OCI-LY3 (cell line): ENCODE measurements around the gene PANX2.

Experiments used
- H2AFZ ChIP-seq: fragments of 200-600, 300-600 bp; shearing (Covaris generic); 2 replicates; pipeline ENCODE4 v1.6.0; 2014; ENCODE audit warnings: antibody characterized with exemption, low read depth, low read length
- H3K27ac ChIP-seq: fragments of 200-600, 300-600 bp; sonication (generic); 2 replicates; pipeline ENCODE4 v1.5.1; 2014; ENCODE audit warnings: mild to moderate bottlenecking, low read length, moderate library complexity, mixed read lengths
- H3K27me3 ChIP-seq: fragments of 200-600, 300-600 bp; sonication (generic); 2 replicates; pipeline ENCODE4 v1.6.1; 2014; ENCODE audit warnings: low read depth, low read length, mixed read lengths
- H3K36me3 ChIP-seq: fragments of 200-600, 300-600 bp; sonication (generic); replicated peaks from 2 replicates; pipeline ENCODE3; 2014; ENCODE audit warnings: low read depth, low read length, mixed read lengths
- H3K4me1 ChIP-seq: fragments of 300-600, 200-600 bp; sonication (generic); 2 replicates; pipeline ENCODE4 v1.6.1; 2014; ENCODE audit warnings: low read length, mixed read lengths
- H3K4me2 ChIP-seq: fragments of 200-600, 300-600 bp; sonication (generic); 2 replicates; pipeline ENCODE4 v1.6.1; 2014; ENCODE audit warnings: low read length, mixed read lengths
- H3K4me3 ChIP-seq: fragments of 300-600, 200-600 bp; sonication (generic); 2 replicates; pipeline ENCODE4 v1.5.1; 2014; ENCODE audit warnings: antibody characterized with exemption, mild to moderate bottlenecking, low read length, moderate library complexity
- H3K79me2 ChIP-seq: fragments of 300-600, 200-600 bp; shearing (Covaris generic); 2 replicates; pipeline ENCODE4 v1.6.1; 2014; ENCODE audit warnings: mild to moderate bottlenecking, low read length, mixed read lengths
- H3K9ac ChIP-seq: fragments of 300-600, 200-600 bp; shearing (Covaris generic); 2 replicates; pipeline ENCODE4 v1.6.0; 2014; ENCODE audit warnings: mild to moderate bottlenecking, low read length, moderate library complexity
- H3K9me3 ChIP-seq: fragments of 200-600, 300-600 bp; shearing (Covaris generic); 2 replicates; pipeline ENCODE4 v1.6.1; 2014; ENCODE audit warnings: low read length, mixed read lengths; ENCODE audit not compliant: insufficient read depth
- H4K20me1 ChIP-seq: fragments of 200-600, 300-600 bp; sonication (generic); 2 replicates; pipeline ENCODE4 v1.6.1; 2016; ENCODE audit warnings: low read length, mixed read lengths; ENCODE audit not compliant: insufficient read depth
- EZH2phosphoT487 ChIP-seq: fragments of 200-600 bp; shearing (Covaris generic); IDR thresholded peaks from 2 replicates; pipeline ENCODE4 v1.6.1; 2018; ENCODE audit warnings: antibody characterized with exemption, mixed run types, low read depth
- TF ChIP-seq, protein P1 (sequence below): fragments of 200-600, 300-600 bp; sonication (generic); IDR thresholded peaks from 2 replicates; pipeline ENCODE4 v1.5.1; 2014; ENCODE audit warnings: antibody characterized with exemption, low read length, low read depth

The PANX2 gene

DNA sequence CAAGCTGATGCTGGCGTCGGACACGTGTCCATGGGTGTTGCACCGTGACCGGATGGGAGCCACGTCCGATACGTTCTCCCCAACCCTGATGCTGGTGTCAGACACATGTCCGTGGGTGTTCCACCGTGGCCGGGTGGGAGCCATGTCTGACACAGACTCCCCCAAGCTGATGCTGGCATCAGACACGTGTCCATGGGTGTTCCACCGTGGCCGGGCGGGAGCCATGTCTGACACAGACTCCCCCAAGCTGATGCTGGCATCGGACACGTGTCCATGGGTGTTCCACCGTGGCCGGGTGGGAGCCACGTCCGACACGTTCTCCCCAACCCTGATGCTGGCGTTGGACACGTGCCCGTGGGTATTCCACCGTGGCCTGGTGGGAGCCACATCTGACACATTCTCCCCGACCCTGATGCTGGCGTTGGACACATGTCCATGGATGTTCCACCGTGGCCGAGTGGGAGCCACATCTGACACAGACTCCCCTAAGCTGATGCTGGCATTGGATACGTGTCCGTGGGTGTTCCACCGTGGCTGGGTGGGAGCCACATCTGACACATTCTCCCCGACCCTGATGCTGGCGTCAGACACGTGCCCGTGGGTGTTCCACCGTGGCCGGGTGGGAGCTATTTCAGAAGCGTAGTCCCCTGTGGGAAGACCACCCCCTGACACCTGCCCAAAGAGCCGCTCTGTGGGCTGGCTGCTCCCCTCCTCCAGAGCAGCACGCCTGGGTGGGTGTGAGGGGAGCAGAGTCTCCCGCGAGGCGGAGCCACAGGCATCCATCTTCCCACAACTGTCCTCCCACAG lies 50.3 kb downstream of the PANX2 start:
- TF ChIP-seq, protein P1, sequence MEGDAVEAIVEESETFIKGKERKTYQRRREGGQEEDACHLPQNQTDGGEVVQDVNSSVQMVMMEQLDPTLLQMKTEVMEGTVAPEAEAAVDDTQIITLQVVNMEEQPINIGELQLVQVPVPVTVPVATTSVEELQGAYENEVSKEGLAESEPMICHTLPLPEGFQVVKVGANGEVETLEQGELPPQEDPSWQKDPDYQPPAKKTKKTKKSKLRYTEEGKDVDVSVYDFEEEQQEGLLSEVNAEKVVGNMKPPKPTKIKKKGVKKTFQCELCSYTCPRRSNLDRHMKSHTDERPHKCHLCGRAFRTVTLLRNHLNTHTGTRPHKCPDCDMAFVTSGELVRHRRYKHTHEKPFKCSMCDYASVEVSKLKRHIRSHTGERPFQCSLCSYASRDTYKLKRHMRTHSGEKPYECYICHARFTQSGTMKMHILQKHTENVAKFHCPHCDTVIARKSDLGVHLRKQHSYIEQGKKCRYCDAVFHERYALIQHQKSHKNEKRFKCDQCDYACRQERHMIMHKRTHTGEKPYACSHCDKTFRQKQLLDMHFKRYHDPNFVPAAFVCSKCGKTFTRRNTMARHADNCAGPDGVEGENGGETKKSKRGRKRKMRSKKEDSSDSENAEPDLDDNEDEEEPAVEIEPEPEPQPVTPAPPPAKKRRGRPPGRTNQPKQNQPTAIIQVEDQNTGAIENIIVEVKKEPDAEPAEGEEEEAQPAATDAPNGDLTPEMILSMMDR = no peak
- no peak for TF ChIP-seq EZH2phosphoT487

DNA sequence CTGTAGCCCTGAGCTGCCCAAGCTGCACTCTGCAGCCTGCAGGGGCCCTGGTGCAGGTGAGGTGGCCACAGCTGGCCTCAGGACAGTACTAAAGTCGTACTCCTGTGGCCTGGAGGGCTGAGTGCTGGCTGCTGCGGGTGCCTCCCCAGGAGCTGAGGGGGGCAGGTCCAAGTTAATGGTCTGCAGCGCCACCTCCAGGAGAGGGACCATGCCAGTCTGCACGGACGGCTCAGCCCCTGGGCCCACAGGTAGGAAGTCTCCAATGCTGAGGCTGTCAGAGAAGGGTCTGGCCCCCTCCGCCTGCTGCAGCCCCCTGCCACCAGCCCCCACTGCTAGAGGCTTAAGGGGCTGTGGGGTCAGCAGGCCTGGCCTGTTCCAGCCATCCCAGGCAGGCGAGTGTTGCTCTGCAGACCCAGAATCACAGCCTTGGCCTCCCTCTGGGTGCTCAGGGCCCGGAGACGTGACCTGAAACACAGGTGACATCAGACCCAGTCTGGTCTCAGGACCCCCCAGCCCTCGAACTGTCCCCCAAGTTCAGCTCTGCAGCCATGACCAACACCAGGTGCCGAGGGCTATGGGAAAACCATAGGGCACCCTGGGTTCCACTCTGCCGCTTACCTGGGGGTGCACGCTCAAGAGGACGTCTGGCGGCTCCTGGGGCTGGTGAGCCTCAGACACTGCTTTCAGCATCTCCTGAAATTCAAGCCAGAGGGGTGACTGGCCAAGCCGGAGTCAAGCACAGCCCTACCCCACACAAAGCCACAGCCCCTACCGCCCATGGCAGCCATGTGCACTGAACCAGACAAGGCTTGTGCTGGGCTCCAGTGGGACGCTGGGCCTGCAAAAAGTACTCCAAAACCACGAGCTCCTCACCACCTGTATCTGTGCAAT lies 51.1 kb downstream of the PANX2 start:
- H4K20me1 ChIP-seq = no peaks in the 10 kb centered on the region
- peaks cover 4% of the 10 kb centered on the region for H3K36me3 ChIP-seq
- no peak overlapping the region for H3K27ac ChIP-seq

More for the DNA sequence above, 50.3 kb downstream of the PANX2 start:
- H3K4me3 ChIP-seq = no peak overlapping the region
- peaks cover 2% of the 10 kb centered on the region for H3K36me3 ChIP-seq
- no peaks in the 10 kb centered on the region for H3K27me3 ChIP-seq
- H2AFZ ChIP-seq = no peak overlapping the region
- H3K4me2 ChIP-seq = no peak overlapping the region
- no peak overlapping the region for H3K9ac ChIP-seq
- no peaks in the 10 kb centered on the region for H3K79me2 ChIP-seq
- H3K27ac ChIP-seq = no peak overlapping the region
- H3K9me3 ChIP-seq = no peaks in the 10 kb centered on the region
- no peaks in the 10 kb centered on the region for H4K20me1 ChIP-seq
- no peaks in the 10 kb centered on the region for H3K4me1 ChIP-seq

DNA sequence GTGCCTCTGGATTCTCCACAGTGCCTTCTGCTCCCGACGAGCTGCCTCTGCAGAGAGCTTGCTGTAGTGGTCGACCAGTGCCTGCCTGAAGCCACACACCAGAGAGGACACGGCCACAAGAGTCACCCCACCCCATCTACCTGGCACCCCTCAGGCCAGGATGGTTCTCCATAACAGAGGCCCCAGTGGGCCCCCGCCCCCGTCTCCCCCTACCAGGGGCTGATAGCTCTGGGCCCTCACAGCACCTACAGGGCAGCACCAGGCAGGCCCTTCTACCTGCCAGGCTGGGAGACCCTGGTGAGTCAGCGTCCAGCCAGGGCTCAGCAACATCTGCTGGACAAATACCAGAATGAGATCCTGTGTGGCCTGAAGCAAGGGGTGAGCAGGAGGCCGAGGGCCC lies 52.0 kb downstream of the PANX2 start:
- Histone ChIP-seq H2AFZ (no peak overlapping the region), H3K4me2 (no peak overlapping the region), H3K9me3 (no peaks in the 10 kb centered on the region), H3K4me1 (no peaks in the 10 kb centered on the region), H4K20me1 (no peaks in the 10 kb centered on the region), H3K4me3 (no peak overlapping the region), H3K36me3 (peaks cover 4% of the 10 kb centered on the region), H3K9ac (no peak overlapping the region), H3K79me2 (no peaks in the 10 kb centered on the region), H3K27ac (no peak overlapping the region), H3K27me3 (no peaks in the 10 kb centered on the region)
- no peak for TF ChIP-seq EZH2phosphoT487
- TF ChIP-seq, protein P1 = no peak

More for the DNA sequence above, 51.1 kb downstream of the PANX2 start:
- no peak overlapping the region for H3K9ac ChIP-seq
- no peaks in the 10 kb centered on the region for H3K79me2 ChIP-seq
- H3K4me2 ChIP-seq = no peak overlapping the region
- H3K27me3 ChIP-seq = no peaks in the 10 kb centered on the region
- H3K4me3 ChIP-seq = no peak overlapping the region
- no peaks in the 10 kb centered on the region for H3K4me1 ChIP-seq
- H3K9me3 ChIP-seq = no peaks in the 10 kb centered on the region
- TF ChIP-seq, protein P1 = 0 out of 2 replicates have a peak, but pooled peaks have one; percentile 5
- no peak for TF ChIP-seq EZH2phosphoT487
- no peak overlapping the region for H2AFZ ChIP-seq

DNA sequence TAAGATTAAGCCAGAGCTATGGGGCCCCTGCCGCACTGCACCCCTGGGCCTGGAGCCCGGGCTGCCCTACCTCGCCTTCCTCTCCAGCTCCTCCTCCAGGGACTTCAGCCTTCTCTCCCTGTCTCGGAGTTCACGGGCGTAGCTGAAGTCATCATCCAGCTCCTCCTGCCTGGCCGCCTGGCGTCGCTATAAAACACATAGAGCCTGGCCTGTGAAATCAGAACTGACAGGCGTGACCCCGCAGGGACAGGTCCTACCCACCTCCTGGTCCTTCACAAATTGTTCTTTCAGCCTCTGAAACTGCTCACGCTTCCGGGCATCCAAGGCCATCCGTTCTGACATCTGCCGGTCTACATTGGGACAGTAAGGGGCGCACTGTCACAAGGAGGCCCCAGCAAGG lies 53.5 kb downstream of the PANX2 start:
- Histone ChIP-seq H3K9me3 (no peaks in the 10 kb centered on the region), H3K4me2 (no peak overlapping the region), H2AFZ (no peak overlapping the region), H3K4me3 (no peak overlapping the region), H4K20me1 (no peaks in the 10 kb centered on the region), H3K36me3 (peaks cover 4% of the 10 kb centered on the region), H3K79me2 (no peaks in the 10 kb centered on the region), H3K27me3 (no peaks in the 10 kb centered on the region), H3K4me1 (no peaks in the 10 kb centered on the region), H3K9ac (no peak overlapping the region), H3K27ac (no peak overlapping the region)
- TF ChIP-seq, protein P1 = no peak
- TF ChIP-seq EZH2phosphoT487 = no peak
